Measurements from ENCODE around the gene MGAT3.

MGAT3 gene

GRCh38 chr22:39534591-39535356 is 78.0 kb downstream of the MGAT3 start:
- DNase-seq, result peak; percentile 82

- DNase-seq, result no peak
Measured at GRCh38 chr22:39535357-39535725, 78.5 kb downstream of the MGAT3 start.

GRCh38 chr22:39535831-39536449 is 79.1 kb downstream of the MGAT3 start:
- DNase-seq, result no peak

GRCh38 chr22:39536711-39537110 is 79.9 kb downstream of the MGAT3 start:
- DNase-seq, result no peak

GRCh38 chr22:39537975-39538374 is 81.2 kb downstream of the MGAT3 start:
- no peak for DNase-seq
